ENCODE results near the gene SCGB1A1.

DNA sequence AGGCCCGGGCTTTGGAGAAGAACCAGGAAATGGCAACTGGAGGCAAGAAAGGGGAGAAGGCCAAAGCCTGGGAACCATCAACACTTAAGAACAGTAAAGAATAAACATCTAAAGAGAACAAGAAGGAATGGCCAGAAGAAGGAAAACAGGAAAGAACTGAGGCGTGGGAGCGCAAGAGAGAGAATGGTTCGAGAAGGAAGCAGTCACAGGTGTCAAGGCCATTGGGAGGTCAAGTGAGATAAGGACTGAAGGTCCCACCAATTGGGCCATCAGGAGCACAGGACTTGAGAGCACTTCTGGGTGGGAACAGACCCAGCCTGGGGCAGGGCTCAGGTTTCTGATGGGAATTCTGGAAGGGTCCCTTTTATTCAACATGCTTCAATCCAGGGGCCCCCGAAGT is 697 bp upstream of the SCGB1A1 start:
- TF ChIP-seq, protein P1, sequence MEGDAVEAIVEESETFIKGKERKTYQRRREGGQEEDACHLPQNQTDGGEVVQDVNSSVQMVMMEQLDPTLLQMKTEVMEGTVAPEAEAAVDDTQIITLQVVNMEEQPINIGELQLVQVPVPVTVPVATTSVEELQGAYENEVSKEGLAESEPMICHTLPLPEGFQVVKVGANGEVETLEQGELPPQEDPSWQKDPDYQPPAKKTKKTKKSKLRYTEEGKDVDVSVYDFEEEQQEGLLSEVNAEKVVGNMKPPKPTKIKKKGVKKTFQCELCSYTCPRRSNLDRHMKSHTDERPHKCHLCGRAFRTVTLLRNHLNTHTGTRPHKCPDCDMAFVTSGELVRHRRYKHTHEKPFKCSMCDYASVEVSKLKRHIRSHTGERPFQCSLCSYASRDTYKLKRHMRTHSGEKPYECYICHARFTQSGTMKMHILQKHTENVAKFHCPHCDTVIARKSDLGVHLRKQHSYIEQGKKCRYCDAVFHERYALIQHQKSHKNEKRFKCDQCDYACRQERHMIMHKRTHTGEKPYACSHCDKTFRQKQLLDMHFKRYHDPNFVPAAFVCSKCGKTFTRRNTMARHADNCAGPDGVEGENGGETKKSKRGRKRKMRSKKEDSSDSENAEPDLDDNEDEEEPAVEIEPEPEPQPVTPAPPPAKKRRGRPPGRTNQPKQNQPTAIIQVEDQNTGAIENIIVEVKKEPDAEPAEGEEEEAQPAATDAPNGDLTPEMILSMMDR (IDR thresholded peaks at IDR 0.05) = no peak
- TF ChIP-seq EZH2 (IDR thresholded peaks at IDR 0.05) = no peak
- TF ChIP-seq EZH2phosphoT487 (IDR thresholded peaks at IDR 0.05) = no peak
